IPS-11a (cell line): ENCODE data around the gene OGDH.
A peak's percentile ranks its signal among the peaks of the same experiment; 100 is the strongest.

Source experiments
- H3K4me3 ChIP-seq: one replicate; pipeline ENCODE4 v1.5.1; 2013; ENCODE audit warnings: low read depth, low read length, control low read depth

The OGDH gene

GRCh38 chr7:44735403-44736165 is 129.2 kb downstream of the OGDH start:
- H3K4me3 ChIP-seq, result no peak overlapping the region

GRCh38 chr7:44736896-44737295 is 130.5 kb downstream of the OGDH start:
- H3K4me3 ChIP-seq, result no peak overlapping the region

GRCh38 chr7:44738051-44738723 is 131.8 kb downstream of the OGDH start:
- no peak overlapping the region for H3K4me3 ChIP-seq

- no peak overlapping the region for H3K4me3 ChIP-seq
Measured at GRCh38 chr7:44738876-44739665, 132.6 kb downstream of the OGDH start.

DNA sequence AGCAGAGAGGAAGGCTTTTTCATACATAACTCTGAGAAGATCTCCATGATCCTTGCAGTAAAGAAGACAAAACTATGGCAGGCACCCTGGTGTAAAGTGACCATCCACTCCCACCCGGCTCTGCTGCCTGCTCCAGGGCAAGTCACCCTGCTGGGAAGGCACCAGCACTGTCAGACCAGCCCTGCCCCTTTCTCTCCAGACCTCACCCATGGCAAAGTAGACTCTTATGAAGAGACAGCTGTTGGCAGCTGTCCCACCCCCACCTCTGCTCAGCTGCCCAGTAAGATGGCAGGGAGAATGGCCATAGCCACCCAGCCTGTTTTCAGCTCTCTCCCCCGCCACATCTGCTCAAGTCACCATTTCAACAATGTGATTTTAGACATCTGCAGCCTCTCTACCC is 133.6 kb downstream of the OGDH start:
- H3K4me3 ChIP-seq, result no peak overlapping the region

- no peak overlapping the region for H3K4me3 ChIP-seq
Measured at GRCh38 chr7:44743750-44744149, 137.3 kb downstream of the OGDH start.

DNA sequence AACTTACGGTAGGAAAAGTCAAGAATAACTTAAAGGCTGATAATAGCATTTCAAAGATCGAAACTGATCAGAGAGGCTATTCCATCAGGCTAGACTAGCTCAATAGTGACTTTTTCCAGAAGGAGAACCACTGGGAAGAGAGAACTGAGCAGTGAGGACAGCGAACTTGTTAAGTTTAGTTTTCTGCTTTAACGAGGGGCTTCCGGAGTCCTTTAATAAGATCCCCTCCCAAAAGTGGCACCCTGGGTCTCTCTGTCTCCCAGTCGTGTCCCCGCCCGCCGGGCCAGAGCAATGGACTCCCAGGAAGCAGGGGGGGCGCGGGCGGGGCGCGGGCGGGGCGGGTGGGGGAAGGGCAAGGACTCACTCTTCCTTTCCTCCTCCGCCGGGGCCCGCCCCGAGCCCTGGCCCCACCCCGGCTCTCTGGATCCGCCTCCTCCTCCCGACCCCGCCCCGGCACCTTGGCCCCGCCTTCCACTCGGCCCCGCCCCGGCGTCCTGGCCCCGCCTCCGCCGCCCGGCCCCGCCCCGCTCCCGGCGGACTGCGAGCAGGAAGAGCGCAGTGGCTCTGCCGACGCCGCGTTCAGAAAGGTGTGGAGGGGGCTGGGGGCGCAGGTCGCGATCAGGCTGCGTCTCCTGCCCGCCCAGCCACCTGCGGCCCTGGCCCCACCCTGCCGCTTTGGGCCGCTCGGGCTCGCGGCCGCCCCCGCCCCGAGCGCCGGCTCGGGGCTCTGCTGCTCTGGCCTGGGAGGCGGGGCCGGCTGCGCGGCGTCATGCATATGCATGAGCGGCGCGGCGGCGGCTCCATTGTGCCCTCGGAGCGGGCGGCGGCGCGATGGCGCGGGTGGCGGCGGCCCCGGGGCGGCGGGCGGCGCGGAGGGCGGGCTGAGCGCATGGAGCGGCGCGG is 141.9 kb downstream of the OGDH start, which contains the start of gene ZMIZ2:
ZMIZ2 (plus strand) TSS at position 803 of the 903 bp plus-strand sequence. CDS start 7,403 bp downstream, outside the sequence.
- peak within 1 kb of the TSS; percentile 94 for H3K4me3 ChIP-seq

DNA sequence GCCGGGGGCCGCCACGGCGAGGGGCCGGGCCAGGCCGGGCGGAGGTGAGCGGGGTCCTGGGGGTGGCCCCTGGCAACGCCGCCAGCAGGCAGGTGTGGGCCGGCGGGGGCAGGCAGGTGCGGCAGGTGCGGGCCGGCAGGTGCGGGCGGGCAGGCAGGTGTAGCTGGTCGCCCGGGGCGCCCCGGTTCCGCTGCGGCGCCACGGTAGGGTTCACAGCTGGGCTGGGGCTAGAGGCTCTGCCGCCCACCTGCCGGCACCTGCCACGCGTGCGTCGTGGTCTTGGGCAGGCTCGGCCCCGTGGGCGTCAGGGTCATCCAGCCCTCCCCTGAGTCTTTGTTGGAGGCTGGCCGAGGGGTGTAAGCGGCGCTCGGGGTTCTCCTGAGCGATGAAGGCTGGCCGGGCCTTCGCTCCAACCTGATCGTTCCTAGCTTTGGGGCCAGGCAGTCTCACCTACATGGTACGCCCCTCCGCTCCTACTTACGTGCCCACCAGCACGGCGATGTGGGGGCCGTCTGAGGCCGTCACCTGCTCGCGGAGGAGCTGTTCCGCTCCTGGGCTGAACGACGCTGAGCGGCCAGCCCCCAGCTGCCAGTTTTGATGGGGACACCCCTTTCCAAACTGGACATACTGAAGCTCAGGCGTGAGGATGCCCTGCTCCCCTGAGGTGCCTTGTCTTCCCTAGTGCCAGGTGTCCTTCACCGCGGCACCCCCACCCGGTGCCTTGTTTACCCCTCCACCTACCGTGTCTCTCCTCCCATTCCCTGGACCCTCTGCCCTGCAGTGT is 142.7 kb downstream of the OGDH start:
- H3K4me3 ChIP-seq, result peak overlapping the region; percentile 94

DNA sequence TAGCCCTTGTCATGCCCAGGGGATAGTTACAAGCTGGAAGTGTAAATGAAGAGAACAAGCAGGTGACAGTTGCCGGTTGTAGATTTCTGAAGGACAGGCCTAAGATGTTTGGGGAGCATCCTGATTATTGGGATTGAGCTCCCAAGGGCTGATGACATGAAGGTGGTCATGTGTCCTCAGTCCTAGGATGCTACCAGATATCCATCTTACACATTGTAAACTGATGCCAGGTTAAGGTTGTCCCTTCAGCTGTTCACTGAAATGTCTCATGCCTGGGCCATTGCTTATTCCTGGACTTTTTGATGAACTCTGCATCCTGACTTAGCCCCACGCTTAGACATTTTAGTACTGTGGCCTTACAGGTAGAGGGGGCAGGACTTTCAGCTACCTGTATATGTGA is 143.6 kb downstream of the OGDH start:
- H3K4me3 ChIP-seq, result no peak overlapping the region

DNA sequence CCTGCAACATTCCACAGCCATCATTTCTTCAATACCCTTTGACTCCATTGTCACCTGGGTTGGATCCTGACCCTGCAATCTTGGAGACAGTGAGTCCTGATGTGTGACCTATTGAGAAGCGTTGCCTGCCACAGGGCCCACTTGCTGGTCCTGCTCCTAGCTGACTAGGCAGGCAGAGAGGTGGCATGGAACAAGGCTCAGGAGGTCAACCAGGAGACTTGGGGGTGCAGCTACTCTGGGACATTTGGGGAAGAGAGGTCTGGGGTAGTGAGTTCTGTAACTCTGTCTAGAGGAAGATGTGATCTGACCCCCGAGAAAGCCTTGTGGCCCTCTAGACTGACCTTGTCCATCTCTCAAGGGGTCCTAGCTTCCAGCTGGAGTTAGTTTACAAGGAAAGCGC is 144.0 kb downstream of the OGDH start:
- no peak overlapping the region for H3K4me3 ChIP-seq

DNA sequence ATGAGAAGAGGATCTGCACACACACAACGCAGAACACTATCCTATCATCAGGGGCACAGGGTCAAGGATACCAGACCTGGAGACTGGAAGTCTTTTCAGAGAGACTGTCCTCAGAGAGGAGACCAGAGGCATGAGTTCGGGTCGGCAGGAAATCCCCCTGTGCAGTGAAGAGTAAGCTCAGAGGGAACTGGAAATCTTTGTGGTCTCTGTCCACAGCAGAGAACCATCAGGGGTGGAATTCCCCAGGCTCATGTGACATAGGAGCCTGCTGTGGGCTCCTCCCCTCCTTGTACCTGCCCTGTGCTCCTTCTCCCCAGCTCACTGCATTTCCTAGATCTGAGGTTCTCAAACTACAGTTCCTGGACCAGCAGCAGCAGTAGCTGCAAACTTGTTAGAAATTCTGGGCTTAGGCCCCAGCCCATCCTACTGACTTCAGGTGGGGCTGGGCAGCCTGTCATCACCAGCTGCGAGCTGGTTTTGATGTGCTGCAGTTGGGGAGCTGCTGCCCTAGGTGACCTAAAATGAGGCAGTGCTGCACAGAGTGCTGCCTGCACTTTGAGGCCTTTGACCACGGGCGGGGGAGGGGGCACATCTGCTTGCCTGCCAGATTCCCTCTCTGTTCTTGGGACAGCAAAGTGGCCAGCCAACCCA is 144.6 kb downstream of the OGDH start:
- no peak overlapping the region for H3K4me3 ChIP-seq

GRCh38 chr7:44752822-44753221 is 146.4 kb downstream of the OGDH start:
- H3K4me3 ChIP-seq, result no peak overlapping the region

DNA sequence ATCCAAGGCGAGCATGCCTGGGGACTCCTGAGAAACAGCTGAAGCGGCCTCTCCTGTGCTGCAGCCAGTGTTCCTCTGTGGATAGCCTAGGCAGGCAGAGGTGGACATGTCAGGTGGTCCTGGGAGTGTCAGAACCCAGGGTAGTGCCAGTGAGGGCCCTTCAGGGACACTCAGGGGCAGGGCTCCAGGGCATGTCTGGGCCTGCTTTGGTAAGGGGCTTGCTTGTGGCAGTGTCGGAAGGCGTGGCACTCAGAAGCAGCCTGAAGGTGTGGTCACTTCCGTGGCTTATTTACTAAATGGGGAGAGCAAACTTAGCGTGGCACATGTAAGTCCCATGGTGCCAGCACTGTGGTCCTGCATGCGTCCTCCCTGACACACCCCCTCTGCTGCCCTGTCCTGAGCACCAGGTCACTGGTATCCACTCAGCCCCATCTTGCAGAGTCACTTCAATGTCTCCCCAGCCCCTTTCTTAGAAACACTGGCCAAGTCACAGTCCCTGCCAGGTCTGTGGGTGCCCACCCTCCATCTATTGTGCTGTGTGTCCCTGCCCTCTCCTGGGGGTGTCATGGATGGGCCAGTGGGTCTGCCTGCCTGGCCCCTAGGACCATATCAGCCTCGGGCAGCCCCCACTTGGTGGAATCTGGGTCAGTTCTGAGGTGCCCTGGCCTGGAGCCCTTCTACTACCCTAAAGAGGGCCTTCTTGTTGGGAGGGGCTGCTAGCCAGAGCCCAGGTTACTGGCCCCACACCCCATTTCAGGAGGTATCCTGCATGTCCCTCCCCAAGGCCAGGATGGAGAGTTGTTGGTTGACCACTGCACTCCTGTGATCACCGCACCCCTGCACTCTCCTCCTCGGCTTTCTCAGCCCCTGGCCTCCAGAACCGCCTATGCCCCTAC is 148.6 kb downstream of the OGDH start:
- no peak overlapping the region for H3K4me3 ChIP-seq

- no peak overlapping the region for H3K4me3 ChIP-seq
Measured at GRCh38 chr7:44755698-44756627, 149.5 kb downstream of the OGDH start.

GRCh38 chr7:44756904-44757303 is 150.5 kb downstream of the OGDH start:
- no peak overlapping the region for H3K4me3 ChIP-seq

DNA sequence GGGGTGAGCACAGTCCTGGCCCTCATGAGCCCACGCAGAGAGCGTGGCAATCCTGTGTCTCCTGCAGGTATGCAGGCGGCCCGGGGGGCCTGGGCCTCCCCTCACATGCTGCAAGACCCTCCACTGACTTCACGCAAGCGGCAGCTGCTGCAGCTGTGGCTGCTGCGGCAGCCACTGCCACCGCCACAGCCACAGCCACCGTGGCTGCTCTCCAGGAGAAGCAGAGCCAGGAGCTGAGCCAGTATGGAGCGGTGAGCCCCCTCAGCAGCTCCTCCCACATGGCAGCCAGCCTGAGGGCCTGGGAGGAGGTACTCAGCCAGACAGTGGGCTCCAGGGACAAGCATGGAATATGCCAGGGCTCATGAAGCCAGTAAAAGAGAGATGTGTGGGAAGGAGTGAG is 150.9 kb downstream of the OGDH start:
- no peak overlapping the region for H3K4me3 ChIP-seq

DNA sequence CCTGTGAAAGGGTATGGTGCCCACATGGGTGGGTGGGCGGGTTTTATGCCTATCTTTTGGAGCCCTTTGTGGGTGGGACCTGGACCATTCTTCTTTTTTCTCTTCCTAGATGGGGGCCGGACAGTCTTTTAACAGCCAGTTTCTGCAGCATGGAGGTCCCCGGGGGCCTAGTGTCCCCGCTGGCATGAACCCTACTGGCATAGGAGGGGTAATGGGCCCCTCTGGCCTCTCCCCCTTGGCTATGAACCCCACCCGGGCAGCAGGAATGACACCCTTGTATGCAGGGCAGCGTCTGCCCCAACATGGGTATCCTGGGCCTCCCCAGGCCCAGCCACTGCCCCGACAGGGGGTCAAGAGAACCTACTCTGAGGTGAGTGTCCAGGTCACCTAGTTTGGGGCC is 151.3 kb downstream of the OGDH start:
- no peak overlapping the region for H3K4me3 ChIP-seq
